Prostate gland (tissue), 1 donor: ENCODE data around the gene SNRK.

ENCODE experiments used
- POLR2A ChIP-seq: fragments of 450-650 bp; IDR thresholded peaks from one replicate; pipeline ENCODE4 v1.6.1; 2016; ENCODE audit warnings: antibody characterized with exemption, mild to moderate bottlenecking
- POLR2AphosphoS5 ChIP-seq: sonication (generic); formaldehyde crosslinking; IDR thresholded peaks from one replicate; pipeline ENCODE4 v1.6.1; 2017; ENCODE audit warnings: antibody characterized with exemption

- TF ChIP-seq POLR2A (no peak), POLR2AphosphoS5 (no peak)
Measured at GRCh38 chr3:43366885-43367284, 80.5 kb downstream of the SNRK start.
